GM19238 (cell line): ENCODE data around the gene ANO9.
"Not testable (repeated sequence)": the region's sequence is repeated elsewhere in the genome, so short reads cannot be mapped to it uniquely, and the experiment has no call there.

Source experiments
- DNase-seq: peaks from one replicate; pipeline ENCODE4 v3.0.0; 2011; ENCODE audit warnings: low spot score; ENCODE audit not compliant: insufficient read length

The ANO9 gene

GRCh38 chr11:434999-435740, 6.6 kb downstream of the ANO9 start:
- DNase-seq: not testable (repeated sequence)

- DNase-seq: no peak
These were observed 7.3 kb downstream of the ANO9 start for GRCh38 chr11:434496-434895.

GRCh38 chr11:433641-434040, 8.2 kb downstream of the ANO9 start:
- DNase-seq: no peak

- no peak for DNase-seq
These were observed 8.7 kb downstream of the ANO9 start for GRCh38 chr11:433111-433510.

- no peak for DNase-seq
These were observed 9.2 kb downstream of the ANO9 start for GRCh38 chr11:432501-433100.

GRCh38 chr11:431921-432320, 9.9 kb downstream of the ANO9 start:
- no peak for DNase-seq

- no peak for DNase-seq
These were observed 11.8 kb downstream of the ANO9 start for GRCh38 chr11:429931-430456.

GRCh38 chr11:429391-429790, 12.4 kb downstream of the ANO9 start:
- no peak for DNase-seq

- DNase-seq: no peak
These were observed 13.5 kb downstream of the ANO9 start for GRCh38 chr11:428295-428694.

GRCh38 chr11:426851-427250, 15.0 kb downstream of the ANO9 start:
- DNase-seq: no peak

GRCh38 chr11:425301-425700, 16.5 kb downstream of the ANO9 start:
- DNase-seq: no peak

- DNase-seq: not testable (repeated sequence)
These were observed 17.0 kb downstream of the ANO9 start for GRCh38 chr11:424766-425165.

- DNase-seq: no peak
These were observed 17.6 kb downstream of the ANO9 start for GRCh38 chr11:424232-424631.

- DNase-seq: no peak
These were observed 19.6 kb downstream of the ANO9 start for GRCh38 chr11:422249-422656.

- DNase-seq: no peak
These were observed 20.9 kb downstream of the ANO9 start for GRCh38 chr11:420911-421321.

- no peak for DNase-seq
These were observed 21.5 kb downstream of the ANO9 start for GRCh38 chr11:420054-420910.

GRCh38 chr11:419248-420005, 22.4 kb downstream of the ANO9 start:
- DNase-seq: no peak

- no peak for DNase-seq
These were observed 23.2 kb downstream of the ANO9 start for GRCh38 chr11:418343-419247.

- no peak for DNase-seq
These were observed 24.0 kb downstream of the ANO9 start for GRCh38 chr11:417652-418342.
